Esophagus muscularis mucosa (tissue), 3 donors: Measurements from ENCODE around the gene MAGI2.

Experiments used
- POLR2A ChIP-seq: fragments of 450-650 bp; IDR thresholded peaks from one replicate; pipeline ENCODE4 v1.6.1; 2017; ENCODE audit warnings: antibody characterized with exemption, moderate library complexity, mild to moderate bottlenecking, low read depth
- TF ChIP-seq, protein P1 (sequence below), 3 experiments: fragments of 200-600 bp in 2 of 3; fragments of 450-650 bp in 1 of 3; sonication (generic) in 2 of 3; IDR thresholded peaks; one replicate each; pipeline ENCODE4 v1.5.1; 2017 to 2019; ENCODE audit warnings: antibody characterized with exemption in 3 of 3, mild to moderate bottlenecking in 2 of 3, moderate library complexity in 1 of 3

DNA sequence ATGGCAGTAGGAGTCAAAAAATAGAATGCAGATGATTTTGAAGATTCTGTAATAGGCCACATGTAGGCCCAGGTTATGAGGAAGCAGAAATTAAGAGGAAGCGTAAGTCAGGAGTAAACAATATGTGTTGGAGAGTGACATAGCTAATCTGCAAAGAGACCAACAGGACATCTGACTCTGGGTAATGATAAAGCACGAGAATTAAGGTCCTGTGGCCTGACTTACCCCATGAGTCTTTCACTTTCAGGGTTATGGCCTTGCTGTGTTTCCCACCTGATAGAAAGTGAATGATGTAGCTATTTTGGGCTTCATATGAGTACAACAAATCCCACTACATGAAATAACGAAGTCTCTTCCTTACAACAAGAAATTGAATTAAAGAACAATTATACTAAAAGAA is 393.0 kb downstream of the MAGI2 start:
- TF ChIP-seq, protein P1, sequence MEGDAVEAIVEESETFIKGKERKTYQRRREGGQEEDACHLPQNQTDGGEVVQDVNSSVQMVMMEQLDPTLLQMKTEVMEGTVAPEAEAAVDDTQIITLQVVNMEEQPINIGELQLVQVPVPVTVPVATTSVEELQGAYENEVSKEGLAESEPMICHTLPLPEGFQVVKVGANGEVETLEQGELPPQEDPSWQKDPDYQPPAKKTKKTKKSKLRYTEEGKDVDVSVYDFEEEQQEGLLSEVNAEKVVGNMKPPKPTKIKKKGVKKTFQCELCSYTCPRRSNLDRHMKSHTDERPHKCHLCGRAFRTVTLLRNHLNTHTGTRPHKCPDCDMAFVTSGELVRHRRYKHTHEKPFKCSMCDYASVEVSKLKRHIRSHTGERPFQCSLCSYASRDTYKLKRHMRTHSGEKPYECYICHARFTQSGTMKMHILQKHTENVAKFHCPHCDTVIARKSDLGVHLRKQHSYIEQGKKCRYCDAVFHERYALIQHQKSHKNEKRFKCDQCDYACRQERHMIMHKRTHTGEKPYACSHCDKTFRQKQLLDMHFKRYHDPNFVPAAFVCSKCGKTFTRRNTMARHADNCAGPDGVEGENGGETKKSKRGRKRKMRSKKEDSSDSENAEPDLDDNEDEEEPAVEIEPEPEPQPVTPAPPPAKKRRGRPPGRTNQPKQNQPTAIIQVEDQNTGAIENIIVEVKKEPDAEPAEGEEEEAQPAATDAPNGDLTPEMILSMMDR (IDR thresholded peaks at IDR 0.05), result no peak
- TF ChIP-seq POLR2A, result no peak
